HL-60 (cell line): ENCODE measurements around the gene CHPF2.

ENCODE experiments used
- DNase-seq, 2 experiments: peaks; one replicate each; pipeline ENCODE4 v3.0.0-alpha.2; 2010 to 2020; ENCODE audit warnings: low read depth in 1 of 2, low spot score in 1 of 2
- H3K27ac ChIP-seq: fragments of 250-450 bp; sonication (Bioruptor Pico); replicated peaks from 2 replicates; pipeline ENCODE4 v1.5.1; 2020; ENCODE audit warnings: mild to moderate bottlenecking, moderate library complexity
- H3K27me3 ChIP-seq: fragments of 250-450 bp; sonication (Bioruptor Pico); 2 replicates; pipeline ENCODE4 v1.5.1; 2021; ENCODE audit warnings: mild to moderate bottlenecking, moderate library complexity; ENCODE audit not compliant: insufficient read depth, poor library complexity, severe bottlenecking
- H3K4me3 ChIP-seq: replicated peaks from 2 replicates; pipeline ENCODE4 v1.5.1; 2011; ENCODE audit warnings: mild to moderate bottlenecking, control low read depth, low read length; ENCODE audit not compliant: insufficient read depth
- CTCF ChIP-seq: IDR thresholded peaks from one replicate; pipeline ENCODE4 v1.5.1; 2011; ENCODE audit warnings: low read length, control low read depth, inconsistent platforms; ENCODE audit not compliant: insufficient read depth
- GABPA ChIP-seq: IDR thresholded peaks from 2 replicates; pipeline ENCODE4 v1.6.1; 2012; ENCODE audit warnings: low read depth
- POLR2AphosphoS5 ChIP-seq: IDR thresholded peaks from 2 replicates; pipeline ENCODE4 v1.6.1; 2012; ENCODE audit warnings: low read depth
- SPI1 ChIP-seq: IDR thresholded peaks from 2 replicates; pipeline ENCODE4 v1.6.1; 2012; ENCODE audit warnings: low read depth, mild to moderate bottlenecking, borderline replicate concordance
- TF ChIP-seq, protein P1 (sequence below): IDR thresholded peaks from 2 replicates; pipeline ENCODE4 v1.6.1; 2012; ENCODE audit warnings: low read depth; ENCODE audit not compliant: insufficient replicate concordance

The CHPF2 gene

GRCh38 chr7:151193203-151193978 lies 38.9 kb upstream of the CHPF2 start:
- peaks cover 22% of the 10 kb centered on the region for H3K27me3 ChIP-seq
- no peak for DNase-seq
- TF ChIP-seq GABPA (no peak), CTCF (no peak)
- H3K27ac ChIP-seq = no peak overlapping the region
- no peak overlapping the region for H3K4me3 ChIP-seq

DNA sequence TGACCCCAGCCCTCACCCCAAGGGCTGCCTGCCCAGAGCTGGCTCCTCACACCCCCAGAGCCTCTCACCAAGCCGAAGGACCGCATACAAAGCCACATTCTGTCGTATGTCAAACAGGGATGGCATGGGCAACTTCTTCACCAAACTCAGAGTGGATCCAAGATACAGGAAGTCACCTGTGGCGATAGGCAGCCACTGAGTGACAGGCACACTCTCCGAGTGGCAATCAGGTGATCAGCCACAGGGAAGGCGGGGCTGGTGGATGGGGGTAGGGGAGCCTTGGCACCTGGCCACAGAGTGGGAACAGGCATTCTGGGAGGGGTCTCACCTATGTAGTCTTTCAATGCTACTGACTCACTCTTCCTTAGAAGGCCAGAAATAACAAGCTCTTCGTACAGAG lies 38.1 kb upstream of the CHPF2 start:
- no peak for DNase-seq
- peaks cover 17% of the 10 kb centered on the region for H3K27me3 ChIP-seq
- no peak overlapping the region for H3K4me3 ChIP-seq
- H3K27ac ChIP-seq = no peak overlapping the region
- TF ChIP-seq, protein P1, sequence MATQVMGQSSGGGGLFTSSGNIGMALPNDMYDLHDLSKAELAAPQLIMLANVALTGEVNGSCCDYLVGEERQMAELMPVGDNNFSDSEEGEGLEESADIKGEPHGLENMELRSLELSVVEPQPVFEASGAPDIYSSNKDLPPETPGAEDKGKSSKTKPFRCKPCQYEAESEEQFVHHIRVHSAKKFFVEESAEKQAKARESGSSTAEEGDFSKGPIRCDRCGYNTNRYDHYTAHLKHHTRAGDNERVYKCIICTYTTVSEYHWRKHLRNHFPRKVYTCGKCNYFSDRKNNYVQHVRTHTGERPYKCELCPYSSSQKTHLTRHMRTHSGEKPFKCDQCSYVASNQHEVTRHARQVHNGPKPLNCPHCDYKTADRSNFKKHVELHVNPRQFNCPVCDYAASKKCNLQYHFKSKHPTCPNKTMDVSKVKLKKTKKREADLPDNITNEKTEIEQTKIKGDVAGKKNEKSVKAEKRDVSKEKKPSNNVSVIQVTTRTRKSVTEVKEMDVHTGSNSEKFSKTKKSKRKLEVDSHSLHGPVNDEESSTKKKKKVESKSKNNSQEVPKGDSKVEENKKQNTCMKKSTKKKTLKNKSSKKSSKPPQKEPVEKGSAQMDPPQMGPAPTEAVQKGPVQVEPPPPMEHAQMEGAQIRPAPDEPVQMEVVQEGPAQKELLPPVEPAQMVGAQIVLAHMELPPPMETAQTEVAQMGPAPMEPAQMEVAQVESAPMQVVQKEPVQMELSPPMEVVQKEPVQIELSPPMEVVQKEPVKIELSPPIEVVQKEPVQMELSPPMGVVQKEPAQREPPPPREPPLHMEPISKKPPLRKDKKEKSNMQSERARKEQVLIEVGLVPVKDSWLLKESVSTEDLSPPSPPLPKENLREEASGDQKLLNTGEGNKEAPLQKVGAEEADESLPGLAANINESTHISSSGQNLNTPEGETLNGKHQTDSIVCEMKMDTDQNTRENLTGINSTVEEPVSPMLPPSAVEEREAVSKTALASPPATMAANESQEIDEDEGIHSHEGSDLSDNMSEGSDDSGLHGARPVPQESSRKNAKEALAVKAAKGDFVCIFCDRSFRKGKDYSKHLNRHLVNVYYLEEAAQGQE = no peak
- TF ChIP-seq POLR2AphosphoS5 (no peak), SPI1 (no peak), GABPA (no peak), CTCF (no peak)

GRCh38 chr7:151195616-151196450 lies 36.5 kb upstream of the CHPF2 start:
- DNase-seq = no peak
- H3K27ac ChIP-seq = no peak overlapping the region
- no peak for TF ChIP-seq POLR2AphosphoS5
- TF ChIP-seq CTCF = no peak
- TF ChIP-seq SPI1 = no peak
- TF ChIP-seq, protein P1 = no peak
- peaks cover 10% of the 10 kb centered on the region for H3K27me3 ChIP-seq
- no peak overlapping the region for H3K4me3 ChIP-seq
